ENCODE data around the gene PDZD2.
"Not testable (repeated sequence)": the region's sequence is repeated elsewhere in the genome, so short reads cannot be mapped to it uniquely, and the experiment has no call there.

PDZD2 gene

DNA sequence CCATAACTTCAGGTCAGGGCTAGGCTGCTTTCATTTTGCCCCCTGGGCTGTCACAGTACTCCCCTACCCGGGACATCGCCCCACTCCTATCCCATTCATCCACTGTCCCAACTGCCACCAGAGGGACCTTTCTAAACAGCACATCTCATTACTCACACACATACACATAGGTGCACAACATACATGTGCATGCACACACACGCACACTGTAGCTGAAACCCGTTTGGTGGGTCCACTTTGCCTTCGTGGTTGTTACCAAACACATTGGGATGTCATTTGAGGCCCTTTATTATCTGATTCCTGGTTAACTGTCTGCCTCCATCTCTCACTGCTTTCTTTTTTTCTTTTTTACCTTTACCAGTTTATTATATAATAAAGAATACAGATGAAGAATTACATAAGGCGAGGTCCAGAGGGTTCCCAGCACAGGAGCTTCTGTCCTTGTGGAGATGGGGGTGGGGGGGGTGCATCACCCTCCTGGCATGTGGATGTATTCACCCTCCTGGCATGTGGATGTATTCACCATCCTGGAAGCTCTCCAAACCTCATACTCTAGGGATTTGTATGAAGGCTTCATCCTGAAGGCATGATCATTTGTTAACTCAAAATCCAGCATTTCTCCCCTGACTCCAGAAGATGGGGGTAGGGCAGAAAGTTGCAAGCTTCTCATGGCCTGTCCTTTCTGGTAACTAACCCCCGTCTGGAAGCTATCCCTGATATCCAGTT lies 349.2 kb downstream of the PDZD2 start:
- DNase-seq: no peak

DNA sequence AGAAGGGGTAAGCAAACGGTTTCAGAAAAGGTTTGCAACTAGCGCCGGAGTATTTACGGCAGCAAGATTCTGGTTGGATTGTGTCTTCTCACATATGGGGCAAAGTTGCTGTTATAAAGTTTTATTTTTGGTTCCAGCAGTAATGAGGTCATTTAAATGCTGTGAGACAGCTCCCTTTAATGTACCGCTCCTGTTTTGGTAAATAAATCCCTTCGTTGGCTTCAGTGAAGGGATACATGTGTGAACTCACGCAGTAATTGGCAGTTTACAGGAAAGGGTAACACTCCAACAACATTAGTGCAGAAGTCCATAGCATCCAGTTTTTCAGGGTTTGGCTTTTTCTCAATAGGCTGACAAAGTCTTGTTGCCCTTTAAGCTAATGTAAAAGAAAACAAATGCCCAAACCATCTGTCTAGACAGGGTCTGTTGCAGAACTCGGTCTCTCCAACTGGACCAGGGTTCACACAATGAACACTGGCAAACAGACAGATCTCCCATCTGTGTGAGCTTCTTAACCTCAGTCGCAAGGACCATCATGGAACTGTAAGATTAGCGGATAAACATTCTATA lies 351.2 kb downstream of the PDZD2 start:
- no peak for DNase-seq

DNA sequence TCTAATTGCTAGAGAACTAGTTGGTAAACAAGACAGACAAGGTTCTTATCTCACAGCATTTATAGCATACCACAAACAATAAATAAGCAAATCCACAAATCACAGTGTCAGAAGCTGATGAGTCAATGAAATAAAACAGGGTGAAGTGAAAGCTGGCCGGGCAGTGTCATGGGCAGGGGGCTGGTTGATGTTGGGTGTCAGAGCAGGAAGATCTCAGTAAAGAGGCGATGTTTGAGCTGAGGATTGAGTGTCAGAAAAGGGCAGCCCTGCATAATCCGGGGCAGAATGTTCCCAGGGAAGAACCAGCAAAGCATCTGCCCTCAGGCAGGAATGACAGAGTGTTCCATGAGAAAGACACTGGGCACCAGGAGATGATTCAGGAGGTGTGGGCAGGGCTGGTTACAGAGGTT lies 351.8 kb downstream of the PDZD2 start:
- DNase-seq: no peak

DNA sequence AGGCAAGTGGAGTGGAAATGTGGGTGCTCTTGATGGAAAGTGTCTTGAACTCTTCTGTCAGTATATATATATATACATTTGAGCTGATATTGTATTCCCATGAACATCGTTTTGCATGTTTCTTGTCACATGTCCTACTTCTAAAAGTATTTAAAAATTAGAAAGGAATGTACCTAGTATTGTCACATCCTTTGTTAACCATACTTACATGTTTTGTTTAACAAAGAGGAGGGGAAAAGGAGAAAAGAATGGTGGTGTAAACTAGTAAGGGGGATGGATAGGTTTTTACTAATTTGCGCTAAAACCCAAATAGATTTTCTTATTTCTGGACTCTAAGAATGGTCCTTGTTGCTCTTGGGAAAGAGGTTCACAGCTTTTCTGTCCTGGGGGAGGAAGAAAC lies 353.4 kb downstream of the PDZD2 start:
- DNase-seq: no peak

DNA sequence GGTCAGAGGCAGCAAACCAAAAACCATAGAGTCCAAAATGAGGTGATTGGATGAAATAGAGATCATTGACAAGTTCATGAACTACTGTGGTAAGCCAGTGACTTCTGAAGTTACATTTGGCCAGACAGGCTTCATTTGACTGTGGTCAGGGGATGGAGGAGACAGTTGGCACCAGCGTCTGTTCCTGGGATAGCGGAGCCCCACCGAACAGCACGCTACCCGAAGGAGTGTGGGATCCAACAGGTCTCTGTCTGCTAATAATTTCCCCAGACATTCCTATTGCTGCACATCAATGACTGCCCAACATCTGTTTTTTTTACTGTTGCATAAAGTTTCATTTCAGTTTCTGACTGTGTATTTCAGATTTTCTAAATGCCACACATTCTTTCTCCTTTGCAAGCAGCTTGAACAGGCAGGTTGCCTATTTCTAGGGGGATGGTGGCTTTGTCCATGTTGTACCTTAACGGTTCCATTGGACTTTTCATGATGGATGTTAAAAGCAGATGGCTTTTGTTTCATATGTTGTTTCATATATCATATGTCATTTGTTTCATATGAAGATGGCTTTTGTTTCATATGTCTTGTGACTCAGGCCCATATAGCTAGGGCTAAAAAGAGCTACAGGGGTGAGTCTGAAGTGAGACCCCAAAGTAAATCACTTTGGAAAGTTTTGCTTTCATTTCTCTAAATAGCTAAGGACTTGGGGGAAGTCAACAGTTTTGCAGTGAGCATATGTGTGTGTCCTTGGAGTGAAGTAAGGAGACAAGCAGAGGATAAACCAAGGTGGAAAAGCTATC lies 354.4 kb downstream of the PDZD2 start:
- DNase-seq: no peak

DNA sequence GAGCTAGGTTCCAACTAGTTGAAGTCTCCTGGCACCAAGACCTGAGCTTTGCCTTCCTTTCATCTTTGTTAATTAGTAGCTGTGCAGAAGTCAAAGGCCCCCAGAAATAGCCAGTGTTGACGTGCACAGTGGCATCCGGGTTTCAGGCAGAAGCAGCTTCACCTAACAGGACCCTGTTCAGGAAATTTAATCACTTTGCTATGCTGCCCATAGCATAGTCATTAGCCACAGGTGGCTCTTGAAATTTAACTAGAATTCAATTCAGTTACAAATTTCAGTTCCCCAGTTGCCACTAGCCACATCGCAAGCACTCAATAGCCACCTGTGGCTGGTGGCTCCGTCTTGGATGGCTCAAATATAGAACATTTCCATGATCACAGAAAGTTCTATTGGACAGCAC lies 356.1 kb downstream of the PDZD2 start:
- DNase-seq: no peak

DNA sequence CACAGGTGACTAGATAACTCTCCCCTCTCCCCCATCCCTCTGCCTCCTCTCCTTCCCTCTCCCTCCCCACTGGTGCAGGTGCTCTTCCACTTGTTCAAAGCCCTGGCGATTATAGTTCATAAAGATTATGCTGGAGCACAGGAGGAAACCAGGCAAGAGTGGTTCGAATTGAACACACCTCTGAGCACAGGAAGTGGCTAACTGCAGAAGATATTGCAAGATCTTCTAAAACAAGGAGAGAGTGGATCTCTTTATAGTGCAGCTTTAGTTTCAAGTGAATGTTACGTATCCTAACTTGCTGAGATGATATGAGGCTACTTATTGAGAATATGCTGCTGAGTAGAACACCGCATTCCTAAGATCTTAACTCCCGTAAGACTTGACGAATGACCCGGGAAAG lies 356.8 kb downstream of the PDZD2 start:
- DNase-seq: no peak

DNA sequence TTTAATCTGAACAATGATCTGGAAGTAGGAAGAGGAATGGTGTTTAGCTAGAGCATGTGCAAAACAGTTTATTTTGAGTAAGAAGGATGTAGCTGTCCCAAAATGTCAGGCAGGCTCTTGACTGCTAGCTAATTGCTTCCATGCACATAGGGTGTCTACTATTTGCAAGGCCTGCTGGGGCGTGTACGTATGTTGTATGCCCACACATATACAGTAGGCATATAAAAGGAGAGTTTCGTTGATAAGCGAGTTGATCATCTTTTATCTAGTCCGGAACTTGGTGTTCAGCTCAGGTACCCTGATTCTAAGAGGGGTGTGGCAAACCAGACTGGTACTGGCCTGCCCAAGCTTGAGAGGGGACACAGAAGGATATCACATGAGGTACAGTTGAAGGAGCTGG lies 358.0 kb downstream of the PDZD2 start:
- DNase-seq: no peak

DNA sequence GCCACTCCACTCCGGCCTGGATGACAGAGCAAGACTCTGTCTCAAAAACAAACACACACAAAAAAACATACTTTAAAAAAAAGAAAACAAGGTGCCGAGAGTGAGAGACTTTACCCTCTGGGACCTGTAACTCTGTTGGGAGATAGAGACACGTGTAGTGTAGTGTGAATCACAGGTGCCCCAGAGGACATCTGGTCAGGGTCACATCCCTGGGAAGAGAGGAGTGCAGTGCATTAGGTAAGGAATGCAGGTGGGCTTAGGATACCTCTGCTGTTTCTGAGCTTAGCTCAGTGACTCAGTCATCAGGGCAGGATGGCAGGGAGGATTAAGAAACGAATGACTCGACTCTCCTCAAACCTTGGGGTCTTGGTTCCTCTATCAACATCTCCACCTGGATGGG lies 360.5 kb downstream of the PDZD2 start:
- no peak for DNase-seq

DNA sequence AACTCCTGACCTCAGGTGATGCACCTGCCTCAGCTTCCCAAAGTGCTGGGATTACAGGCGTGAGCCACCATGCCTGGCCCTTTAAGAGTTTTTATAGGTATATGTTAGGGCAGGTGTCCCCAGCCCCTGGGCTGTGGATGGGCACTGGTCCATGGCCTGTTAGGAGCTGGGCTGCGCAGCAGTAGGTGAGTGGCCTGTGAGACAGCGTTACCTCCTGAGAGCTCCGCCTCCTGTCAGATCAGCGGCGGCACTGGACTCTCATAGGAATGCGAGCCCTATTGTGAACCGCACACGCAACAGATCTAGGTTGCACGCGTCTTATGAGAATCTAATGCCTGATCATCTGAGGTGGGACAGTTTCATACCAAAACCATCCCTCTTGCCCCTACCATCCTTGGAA lies 361.8 kb downstream of the PDZD2 start:
- no peak for DNase-seq

DNA sequence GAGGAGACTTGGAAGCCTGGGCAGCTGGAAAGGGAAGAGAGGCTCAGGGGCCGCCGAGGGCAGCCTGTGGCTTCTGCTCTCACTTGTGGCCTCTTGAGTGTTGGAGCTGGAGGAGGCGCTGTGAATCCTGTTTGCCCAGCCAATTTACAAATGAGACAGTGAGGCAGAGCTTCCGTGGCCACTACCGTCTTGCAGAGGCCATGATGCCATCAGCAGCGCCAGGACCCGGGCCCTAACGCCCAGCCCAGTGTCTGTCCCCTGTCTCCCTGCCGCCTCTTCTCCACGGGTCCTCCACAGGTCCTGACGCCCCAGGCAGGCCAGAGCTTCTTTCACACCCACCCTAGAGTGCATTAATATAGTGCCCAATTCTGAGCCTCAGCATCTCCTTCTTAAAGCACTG lies 362.4 kb downstream of the PDZD2 start:
- no peak for DNase-seq

DNA sequence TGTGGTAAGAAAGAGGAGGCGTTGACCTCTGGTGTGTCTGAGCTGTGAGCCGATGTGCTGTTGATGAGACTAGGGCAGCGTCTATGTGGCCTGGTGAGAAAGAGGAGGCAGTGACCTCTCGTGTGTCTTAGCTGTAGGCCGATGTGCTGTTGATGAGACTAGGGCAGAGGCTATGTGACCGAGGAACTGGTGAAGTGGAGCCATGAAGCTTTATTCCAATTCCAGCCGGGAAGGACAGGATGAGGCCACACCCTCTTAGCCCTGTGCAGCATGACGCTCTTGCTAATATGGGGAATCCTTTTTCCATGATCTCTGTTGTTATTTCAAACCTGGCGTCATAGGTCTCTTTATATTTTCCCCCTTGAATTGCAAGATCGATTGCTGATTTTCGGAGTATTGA lies 362.8 kb downstream of the PDZD2 start:
- DNase-seq: no peak

DNA sequence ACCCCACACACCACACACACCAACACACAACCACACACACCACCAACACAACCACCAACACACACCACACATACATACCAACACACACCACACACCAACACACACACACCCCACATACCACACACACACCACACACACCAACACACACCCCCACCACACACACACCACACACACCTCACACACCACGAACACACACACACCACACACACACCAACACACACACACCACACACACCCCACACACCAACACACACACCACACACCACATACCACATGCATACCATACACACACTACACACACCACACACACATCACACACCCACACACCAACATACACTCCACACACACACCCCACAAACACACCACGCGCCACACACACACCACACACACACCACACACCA lies 363.8 kb downstream of the PDZD2 start:
- no peak for DNase-seq

DNA sequence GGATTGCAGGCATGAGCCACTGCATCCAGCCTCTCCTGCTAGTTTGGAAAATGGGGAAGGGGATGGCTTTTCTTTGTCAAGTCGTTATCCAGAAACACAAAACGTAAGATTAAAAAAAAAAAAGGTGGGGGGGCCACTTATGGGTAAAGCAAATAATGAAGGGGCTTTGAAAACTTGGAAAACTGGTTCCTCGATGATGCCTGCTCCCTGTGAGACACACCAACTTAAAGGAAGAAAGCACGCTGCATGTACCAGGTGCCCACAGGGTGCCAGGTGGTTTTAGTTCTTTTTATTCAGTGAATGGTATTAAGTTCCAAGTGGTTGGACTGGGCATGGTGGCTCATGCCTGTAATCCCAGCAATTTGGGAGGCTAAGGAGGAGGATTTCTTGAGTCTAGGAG lies 365.1 kb downstream of the PDZD2 start:
- no peak for DNase-seq

DNA sequence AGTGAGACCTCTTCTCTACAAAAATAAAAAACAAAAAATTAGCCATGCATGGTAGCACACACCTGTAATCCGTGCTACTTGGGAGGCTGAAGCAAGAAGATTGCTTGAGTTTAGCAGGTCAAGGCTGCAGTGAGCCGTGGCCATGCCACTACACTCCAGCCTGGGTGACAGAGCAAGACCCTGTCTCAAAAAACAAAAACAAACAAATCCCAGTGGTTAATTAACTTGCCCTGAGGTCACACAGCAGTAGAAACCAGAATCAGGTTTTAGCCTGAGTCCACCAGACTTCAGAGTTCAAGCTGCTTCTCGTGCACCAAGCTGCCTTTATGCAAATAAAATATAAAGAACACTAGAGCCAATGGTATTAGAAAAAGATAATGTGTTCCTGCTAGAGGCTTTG lies 365.5 kb downstream of the PDZD2 start:
- DNase-seq: no peak

DNA sequence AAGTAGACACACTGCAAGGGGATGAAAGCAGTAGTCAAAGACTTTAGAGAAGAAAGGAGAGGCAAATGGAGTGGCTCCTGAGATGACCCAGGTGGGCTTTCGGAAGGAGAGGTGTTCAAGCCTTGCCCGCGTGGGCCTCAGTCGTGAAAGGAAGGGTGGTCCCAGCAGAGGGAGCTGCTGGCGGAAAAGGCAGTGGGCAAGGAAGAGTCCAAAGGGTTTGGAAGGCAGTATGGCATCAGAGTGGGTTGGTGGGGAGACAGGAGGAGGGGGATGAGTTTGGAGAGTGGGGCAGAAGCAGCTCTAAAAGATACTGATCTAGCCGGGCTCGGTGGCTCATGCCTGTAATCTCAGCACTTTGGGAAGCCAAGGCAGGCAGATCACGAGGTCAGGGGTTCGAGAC lies 369.8 kb downstream of the PDZD2 start:
- no peak for DNase-seq

DNA sequence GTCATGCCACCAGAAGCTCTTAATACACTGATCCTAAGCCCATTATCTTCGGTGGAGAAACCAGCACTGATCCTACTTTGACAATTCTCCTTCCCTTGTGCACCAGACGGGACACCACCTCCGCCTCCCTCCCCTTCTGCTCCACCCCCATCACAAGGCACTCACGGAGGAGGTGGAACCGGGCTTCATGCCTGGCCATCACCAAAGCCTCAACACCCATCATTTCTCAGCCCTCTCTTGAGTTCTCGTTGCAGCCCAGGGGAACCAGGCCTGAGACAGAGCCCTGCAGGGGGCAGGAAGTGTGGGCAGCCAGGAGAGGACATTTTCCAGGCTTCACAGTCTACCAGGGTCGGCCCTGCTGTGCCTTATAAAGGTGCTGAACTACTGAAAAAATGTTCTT lies 374.7 kb downstream of the PDZD2 start:
- DNase-seq: no peak

DNA sequence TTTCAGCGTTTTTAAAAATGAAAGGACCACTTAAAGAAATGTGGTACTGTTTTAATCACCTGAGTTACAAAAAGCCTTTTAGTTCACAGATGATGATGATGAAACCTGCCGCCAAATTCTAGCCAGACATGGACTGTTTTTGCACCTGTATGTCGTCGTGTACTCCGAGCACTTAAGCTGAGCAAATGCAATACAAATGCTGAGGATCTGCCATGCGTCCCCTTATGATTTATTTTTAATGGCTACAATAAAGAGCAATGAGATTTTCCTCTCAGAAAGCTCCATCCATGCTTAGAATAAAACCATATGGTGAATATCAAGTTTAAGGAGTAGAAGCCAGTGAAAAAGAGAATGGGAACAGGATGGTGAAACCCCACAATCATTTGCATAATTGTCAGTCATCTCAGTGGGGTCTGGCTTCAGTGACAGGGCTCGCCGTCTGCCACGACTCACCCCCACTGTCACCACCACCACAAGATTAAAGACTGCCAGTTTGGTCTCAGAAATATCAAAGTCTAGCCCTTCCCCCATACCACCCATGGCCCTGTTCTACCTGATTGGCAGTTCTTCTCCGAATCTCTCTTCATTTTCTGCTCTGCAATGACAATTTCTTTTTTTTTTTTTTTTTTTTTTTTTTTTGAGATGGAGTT lies 375.3 kb downstream of the PDZD2 start:
- DNase-seq: no peak

DNA sequence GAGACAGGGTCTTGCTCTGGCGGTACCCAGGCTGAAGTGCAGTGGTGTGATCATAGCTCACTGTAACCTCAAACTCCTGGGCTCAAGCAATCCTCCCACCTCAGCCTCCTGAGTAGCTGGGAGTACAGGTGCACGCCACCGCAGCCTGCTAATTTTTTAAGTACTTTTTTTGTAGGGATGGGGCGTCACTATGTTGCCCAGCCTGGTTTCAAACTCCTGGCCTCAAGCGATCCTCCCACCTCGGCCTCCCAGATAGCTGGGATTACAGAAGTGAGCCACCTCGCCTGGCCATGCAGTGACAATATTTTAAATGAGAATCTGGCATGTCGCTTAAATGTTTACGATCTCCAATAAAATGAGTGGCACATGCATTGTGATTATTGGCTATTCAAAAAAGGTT lies 376.3 kb downstream of the PDZD2 start:
- not testable (repeated sequence) for DNase-seq

DNA sequence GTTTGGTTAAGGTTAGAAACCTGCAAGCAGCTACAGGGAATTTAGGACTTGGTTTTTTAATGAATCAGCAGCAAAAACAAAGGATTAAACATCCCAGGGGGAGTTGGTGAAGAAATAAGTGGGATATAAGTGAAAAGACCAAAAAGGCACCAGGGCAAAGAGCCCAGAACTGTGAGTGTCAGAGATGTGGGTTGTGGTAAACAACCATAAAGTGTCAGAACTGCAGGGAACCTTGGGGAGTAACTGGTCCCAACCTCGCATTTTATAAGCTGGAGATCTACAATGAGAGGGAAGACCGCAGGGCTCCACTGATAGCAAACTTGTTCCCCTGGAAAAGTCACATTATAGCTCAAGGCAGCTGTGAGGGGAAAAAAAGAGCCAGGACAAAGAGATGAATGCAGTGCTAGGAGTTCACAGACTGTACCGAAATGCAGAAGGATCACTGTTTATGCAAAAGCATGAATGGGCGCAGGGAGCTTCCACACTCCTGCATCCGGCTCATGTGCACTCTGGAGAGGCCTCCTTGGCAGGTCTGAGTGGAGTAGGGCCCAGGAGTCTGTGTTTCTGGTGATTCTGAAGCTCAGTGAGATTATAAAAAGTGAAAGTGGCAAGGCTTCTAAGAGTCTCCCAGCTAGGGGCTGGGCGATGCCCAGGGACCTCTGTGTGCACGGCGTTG lies 378.9 kb downstream of the PDZD2 start:
- no peak for DNase-seq

DNA sequence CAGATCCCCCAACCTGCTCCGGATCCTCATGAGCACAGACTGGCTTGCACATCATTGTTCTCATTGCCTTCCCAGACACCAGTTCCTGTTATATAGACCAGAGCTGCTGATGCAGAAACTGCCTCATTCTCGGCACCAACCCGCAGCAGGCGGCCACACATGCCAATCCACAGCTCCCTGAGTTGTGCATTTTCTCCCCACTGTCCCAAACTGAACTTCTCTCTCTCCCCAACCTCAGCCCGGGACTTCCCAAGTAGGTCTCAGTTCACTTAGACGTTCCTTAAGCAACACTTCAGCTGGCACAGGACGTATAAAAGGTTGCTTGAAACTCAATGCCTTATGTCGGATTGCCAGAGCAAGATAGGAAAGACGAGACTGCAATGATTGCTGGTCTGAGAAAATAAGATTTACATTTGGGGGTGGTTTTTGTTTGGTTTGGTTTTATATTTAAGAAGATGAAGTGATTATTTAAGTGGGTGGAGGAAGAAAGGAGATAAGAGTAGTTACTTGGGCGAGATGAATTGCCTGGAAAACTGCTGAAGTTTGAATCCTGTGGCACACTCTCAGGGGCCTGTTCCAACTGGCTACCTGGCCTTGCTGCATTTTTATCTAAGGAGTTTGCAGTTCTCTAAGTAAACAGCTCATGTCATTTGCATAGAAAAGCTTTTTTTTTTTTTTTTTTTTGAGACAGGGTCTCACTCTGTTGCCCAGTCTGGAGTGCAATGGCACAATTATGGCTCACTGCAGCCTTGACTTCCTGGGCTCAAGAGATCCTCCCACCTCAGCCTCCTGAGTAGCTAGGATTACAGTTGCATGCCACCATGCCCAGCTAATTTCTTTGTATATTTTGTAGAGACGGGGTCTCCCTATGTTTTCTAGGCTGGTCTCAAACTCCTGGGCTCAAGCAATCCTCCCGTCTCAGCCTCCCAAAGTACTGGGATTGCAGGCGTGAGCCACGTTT lies 379.8 kb downstream of the PDZD2 start:
- DNase-seq: no peak

DNA sequence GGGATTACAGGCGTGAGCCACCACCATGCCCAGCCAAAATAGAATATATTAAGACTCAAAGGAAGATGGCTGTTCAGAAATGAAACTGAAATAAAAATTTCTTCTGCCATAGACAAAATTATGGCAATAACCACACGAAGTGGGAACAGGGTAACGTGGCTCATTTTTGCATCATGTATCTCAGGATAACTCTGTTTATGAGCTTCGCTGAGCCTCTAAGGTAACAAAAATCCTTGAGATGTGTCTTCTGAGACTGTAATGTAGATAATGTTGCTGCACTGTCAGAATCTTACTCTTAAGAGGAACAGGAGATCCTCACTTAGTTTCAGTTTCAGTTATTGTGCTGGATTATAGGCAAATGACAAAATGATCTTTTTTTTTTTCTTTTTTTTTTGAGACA lies 381.3 kb downstream of the PDZD2 start:
- peak; percentile 34 for DNase-seq

Data from activated CD4-positive, alpha-beta T cell treated with anti-CD3 and anti-CD28 coated beads, Interleukin-2, amount 50 U/mL, for 16 hours (primary cell).